Endothelial cell (in vitro differentiated cells): Measurements from ENCODE around the gene AUTS2. TPM values are rescaled to one million over a fixed set of nuclear protein-coding genes. Genes with fewer than 3 reads are reported as not detected.

Experiments used
- DNase-seq: peaks from one replicate; pipeline ENCODE4 v3.0.0; 2021; ENCODE audit warnings: low spot score
- H3K27ac Mint-ChIP-seq: one replicate; pipeline ENCODE4 v1.8.0; 2021; ENCODE audit warnings: mixed read lengths, inconsistent platforms; ENCODE audit not compliant: unreplicated experiment
- H3K27me3 Mint-ChIP-seq: one replicate; pipeline ENCODE4 v1.8.0; 2021; ENCODE audit warnings: mild to moderate bottlenecking, moderate library complexity, mixed read lengths, inconsistent platforms; ENCODE audit not compliant: unreplicated experiment
- H3K36me3 Mint-ChIP-seq: one replicate; pipeline ENCODE4 v1.8.0; 2021; ENCODE audit warnings: mild to moderate bottlenecking, low read depth, mixed read lengths, inconsistent platforms; ENCODE audit not compliant: unreplicated experiment
- H3K4me1 Mint-ChIP-seq: one replicate; pipeline ENCODE4 v1.8.0; 2021; ENCODE audit warnings: mild to moderate bottlenecking, mixed read lengths, inconsistent platforms; ENCODE audit not compliant: unreplicated experiment
- H3K4me3 Mint-ChIP-seq: one replicate; pipeline ENCODE4 v1.8.0; 2021; ENCODE audit warnings: mild to moderate bottlenecking, mixed read lengths, inconsistent platforms; ENCODE audit not compliant: unreplicated experiment
- H3K9me3 Mint-ChIP-seq: one replicate; pipeline ENCODE4 v1.8.0; 2021; ENCODE audit warnings: mixed read lengths, inconsistent platforms; ENCODE audit not compliant: unreplicated experiment
- CTCF ChIP-seq: fragments of 200-600 bp; sonication (generic); IDR thresholded peaks from one replicate; pipeline ENCODE4 v1.5.0; 2021; ENCODE audit warnings: antibody characterized with exemption; ENCODE audit not compliant: unreplicated experiment
- total RNA-seq: library from RNA; stranded (reverse); fragmentation: NEBNext Ultra II Directional; extraction: Animal tissue kit (Norgen Biotek cat#: 25700); gene quantifications from one replicate; pipeline ENCODE4 v1.2.1, GENCODE V29; 2021; ENCODE audit not compliant: unreplicated experiment

Gene AUTS2
- total RNA-seq, 1 donor from 2014 or later: 103 TPM

GRCh38 chr7:69652947-69653701, 54.8 kb downstream of the AUTS2 start:
- Mint-ChIP-seq H3K9me3 (no peaks in the 10 kb centered on the region), H3K4me3 (no peak overlapping the region), H3K27ac (no peak overlapping the region), H3K27me3 (peaks cover 5% of the 10 kb centered on the region), H3K36me3 (peaks cover 7% of the 10 kb centered on the region), H3K4me1 (peaks cover 69% of the 10 kb centered on the region)
- DNase-seq: no peak
- TF ChIP-seq CTCF: no peak

GRCh38 chr7:69653806-69654205, 55.5 kb downstream of the AUTS2 start:
- Mint-ChIP-seq H3K9me3 (no peaks in the 10 kb centered on the region), H3K4me1 (peaks cover 68% of the 10 kb centered on the region), H3K27ac (no peak overlapping the region), H3K4me3 (no peak overlapping the region), H3K27me3 (peaks cover 1% of the 10 kb centered on the region), H3K36me3 (peaks cover 7% of the 10 kb centered on the region)
- no peak for TF ChIP-seq CTCF
- no peak for DNase-seq

GRCh38 chr7:69654381-69654780, 56.1 kb downstream of the AUTS2 start:
- H3K4me3 Mint-ChIP-seq: no peak overlapping the region
- peaks cover 1% of the 10 kb centered on the region for H3K27me3 Mint-ChIP-seq
- no peak overlapping the region for H3K27ac Mint-ChIP-seq
- peaks cover 7% of the 10 kb centered on the region for H3K36me3 Mint-ChIP-seq
- DNase-seq: no peak
- no peak for TF ChIP-seq CTCF
- H3K9me3 Mint-ChIP-seq: no peaks in the 10 kb centered on the region
- peaks cover 69% of the 10 kb centered on the region for H3K4me1 Mint-ChIP-seq

- no peak for DNase-seq
- peaks cover 73% of the 10 kb centered on the region for H3K4me1 Mint-ChIP-seq
- H3K4me3 Mint-ChIP-seq: no peak overlapping the region
- H3K9me3 Mint-ChIP-seq: no peaks in the 10 kb centered on the region
- peaks cover 7% of the 10 kb centered on the region for H3K36me3 Mint-ChIP-seq
- TF ChIP-seq CTCF: no peak
- no peak overlapping the region for H3K27ac Mint-ChIP-seq
- peaks cover 1% of the 10 kb centered on the region for H3K27me3 Mint-ChIP-seq
Measured at GRCh38 chr7:69654849-69655707, 56.8 kb downstream of the AUTS2 start.

- Mint-ChIP-seq H3K36me3 (peaks cover 7% of the 10 kb centered on the region), H3K27me3 (peaks cover 1% of the 10 kb centered on the region), H3K4me3 (no peak overlapping the region), H3K27ac (no peak overlapping the region), H3K4me1 (peaks cover 69% of the 10 kb centered on the region), H3K9me3 (no peaks in the 10 kb centered on the region)
- DNase-seq: no peak
- TF ChIP-seq CTCF: no peak
Measured at GRCh38 chr7:69656077-69656476, 57.8 kb downstream of the AUTS2 start.
